Measurements from ENCODE around the gene RNF152.

The RNF152 gene

DNA sequence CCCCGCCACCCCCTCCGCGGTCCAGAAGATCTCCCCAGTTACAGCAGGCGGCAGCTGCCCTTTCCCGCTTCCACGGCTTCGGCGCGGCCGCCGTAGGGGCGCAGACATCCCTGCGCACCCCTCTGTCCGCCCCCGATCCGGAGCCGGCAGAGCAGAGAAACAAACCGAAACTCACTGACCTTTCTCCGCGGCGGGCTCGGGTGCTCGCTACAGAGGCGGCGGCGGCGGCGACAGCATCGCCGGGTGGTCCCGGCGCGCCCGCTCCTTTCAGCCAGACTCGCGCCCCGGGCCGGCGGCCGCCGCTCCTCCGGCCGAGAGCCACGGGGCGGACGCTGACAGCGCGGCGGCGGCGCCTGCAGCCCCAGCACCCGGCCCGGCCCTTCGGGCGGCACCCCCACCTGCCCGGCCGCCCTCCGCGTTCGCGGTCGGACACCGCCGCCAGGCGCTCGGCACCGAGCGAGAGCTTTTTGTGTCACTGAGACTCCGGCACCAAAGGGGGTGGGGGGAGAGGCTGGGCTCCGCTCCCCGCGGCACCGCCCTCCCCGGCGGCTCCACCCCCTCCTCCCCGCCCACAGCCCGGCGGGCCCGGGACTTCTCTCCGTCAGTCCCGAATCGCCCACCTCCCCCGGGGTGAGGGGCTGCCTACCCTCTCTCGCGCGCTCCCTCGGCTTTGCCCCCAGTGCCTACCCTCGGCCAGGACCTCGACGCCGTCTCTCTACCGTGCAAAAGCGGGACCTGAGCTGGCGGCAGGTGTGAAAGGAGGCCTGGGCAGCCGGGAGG lies 1.4 kb upstream of the RNF152 start:
- DNase-seq: peak in 1 of 2 donors; percentile 16

DNA sequence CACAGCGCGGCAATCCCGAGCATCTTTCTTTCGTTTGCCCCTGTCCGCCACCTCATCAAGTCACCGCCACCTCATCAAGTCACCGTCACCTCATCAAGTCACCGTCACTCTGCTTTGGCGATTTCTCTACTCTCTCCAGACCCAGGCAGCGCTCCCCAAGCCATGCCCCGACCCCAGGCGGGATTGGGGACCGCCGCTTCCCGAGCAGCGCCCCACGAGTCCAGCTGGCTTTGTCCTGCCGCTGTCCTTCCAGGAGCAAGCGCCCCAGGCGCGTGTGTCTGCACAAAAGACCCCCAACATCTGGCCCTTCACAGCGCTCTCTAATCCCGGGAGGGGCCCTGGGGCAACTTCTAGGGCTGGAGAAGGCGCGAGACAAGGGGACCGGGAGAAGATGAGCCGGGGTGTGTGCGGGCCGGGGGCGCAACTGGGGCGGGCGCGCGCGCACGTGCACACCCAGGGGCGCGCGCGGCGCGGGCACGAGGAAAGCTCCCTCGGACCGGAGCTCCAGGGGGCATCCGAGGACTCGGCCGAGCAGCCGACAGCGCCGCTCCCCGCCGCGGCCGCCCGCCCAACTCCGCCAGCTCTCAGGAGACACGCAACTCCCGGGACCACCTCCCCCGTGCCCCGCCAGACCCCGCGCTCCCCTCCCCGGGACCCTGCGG lies 633 bp upstream of the RNF152 start:
- no peak for DNase-seq

DNA sequence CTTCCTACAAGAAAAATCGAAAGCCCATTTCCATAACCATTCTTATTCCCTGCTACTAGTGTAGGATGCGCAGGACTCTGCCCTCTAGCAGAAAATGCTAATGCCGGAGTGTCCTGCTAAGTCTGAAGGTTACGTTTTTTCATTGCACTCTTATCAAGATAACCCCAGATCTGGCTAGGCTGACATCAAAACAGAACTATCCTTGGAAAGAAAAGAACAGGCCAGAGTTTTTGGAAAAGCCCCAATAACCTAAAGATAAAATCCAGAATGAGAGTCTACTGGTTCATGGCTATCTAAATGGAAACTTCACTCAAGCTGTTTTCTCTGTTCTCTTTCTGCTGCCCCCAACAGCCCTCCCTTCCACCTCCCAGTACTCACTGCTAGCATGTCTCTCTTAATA lies 913 bp downstream of the RNF152 start:
- no peak for DNase-seq

DNA sequence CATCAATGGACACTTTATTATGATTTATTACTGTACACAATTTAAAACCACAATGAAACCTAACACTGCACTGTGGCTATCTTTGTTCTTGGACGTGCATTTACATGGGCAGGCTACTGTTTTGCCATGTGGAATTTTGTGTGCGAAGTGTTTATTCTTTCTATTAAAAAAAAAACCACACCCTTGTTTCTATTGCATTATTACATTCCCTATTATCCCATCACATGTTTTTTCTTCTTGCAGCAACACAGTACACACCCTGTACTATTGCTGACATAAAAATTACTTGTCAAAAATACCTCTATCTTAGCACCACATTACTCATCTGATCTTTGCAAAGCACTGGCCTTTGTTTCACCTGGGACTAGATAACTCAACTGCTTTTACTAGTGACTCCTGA lies 1.5 kb downstream of the RNF152 start:
- no peak for DNase-seq

DNA sequence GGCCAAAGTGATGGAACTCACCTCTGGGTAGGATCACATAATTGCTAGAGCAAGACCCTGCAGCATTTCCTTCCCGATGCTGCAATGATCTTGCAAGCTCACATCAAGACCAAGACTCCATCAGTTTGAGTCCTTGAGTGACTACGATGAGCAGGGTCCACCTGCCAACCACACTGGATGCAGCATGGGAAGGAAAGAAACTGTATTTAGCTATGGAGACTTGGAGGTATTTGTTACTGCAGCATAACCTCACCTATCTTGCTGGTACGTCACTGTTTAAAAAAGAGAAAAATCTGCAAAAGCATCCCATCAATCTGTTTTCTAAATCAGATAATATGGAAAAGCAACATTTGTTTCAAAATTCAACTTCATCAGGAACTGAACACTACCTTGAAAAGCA lies 2.5 kb downstream of the RNF152 start:
- no peak for DNase-seq

DNA sequence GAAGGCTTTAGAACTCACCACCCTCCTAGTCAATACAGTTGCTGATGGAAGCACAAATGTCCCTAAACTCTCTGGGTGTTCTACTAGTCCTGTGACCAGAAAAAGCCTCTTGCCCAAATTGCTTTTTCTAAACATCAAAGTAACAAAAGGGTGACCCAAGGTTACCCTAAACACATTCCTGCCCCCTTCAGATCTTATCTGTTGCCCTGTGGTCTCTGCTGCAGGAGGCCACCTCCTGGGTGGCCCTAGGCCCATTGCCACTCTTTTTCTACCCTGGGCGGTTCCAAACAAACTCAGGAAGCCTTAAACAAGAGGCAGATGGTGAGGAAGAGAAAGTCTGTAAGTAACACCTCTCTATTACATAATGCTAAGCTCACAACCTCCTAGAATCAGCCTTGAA lies 3.3 kb downstream of the RNF152 start:
- DNase-seq: no peak

DNA sequence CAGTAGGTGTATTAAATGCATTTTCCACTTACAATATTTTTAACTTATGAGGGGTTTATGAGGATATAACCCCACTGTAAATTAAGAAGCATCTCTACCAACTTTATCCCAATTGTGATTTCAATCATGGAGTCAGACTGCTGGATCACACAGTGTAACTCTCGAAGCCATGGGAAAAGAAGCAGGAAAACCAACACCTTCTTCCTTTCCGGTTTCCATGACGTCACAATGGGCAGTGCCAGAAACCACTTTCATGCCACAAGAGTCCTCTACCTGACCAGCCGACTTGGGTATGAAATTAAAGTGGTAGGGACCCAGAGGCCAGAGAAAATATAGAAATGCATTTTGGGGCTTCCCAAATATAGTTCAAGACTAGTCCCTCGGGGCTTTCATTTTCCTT lies 4.2 kb downstream of the RNF152 start:
- no peak for DNase-seq

DNA sequence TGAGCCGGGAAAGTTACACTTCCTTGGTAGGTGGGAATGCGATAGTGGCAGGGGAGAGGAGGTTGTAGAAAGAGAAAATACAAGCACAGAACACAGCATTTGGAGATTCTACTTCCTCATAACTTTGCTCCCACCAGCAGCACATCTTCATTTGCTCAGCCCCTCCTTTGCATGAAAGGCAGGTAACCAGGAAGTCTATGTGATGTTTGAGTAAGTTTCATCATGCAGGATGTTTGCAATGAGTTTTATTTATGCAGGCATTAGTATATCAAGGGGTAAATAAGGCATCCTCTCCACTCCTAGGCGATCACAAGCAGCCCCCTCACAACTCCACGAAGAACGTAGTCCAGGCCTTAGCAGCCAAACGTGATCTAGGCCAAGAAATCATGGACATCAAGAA lies 5.0 kb downstream of the RNF152 start:
- DNase-seq: no peak

DNA sequence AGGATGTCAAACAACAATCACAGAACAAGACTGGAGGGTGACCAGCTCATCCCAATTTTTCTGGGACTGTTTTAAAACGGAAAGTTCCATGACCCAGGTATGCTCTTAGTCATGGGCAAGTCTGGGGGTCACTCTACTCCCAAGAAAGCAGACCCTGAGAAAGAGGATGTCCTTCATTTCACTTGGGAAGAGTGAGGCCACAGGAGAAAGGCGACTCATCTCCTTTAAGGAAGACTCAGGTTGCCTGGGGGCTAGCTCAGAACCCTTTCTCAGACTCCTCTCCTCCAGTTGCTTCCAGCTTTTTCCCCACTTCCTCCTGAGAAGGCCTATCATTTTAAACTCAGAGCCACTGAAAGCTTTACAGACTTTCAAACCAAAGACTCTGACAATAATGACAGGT lies 9.3 kb downstream of the RNF152 start:
- DNase-seq: no peak

DNA sequence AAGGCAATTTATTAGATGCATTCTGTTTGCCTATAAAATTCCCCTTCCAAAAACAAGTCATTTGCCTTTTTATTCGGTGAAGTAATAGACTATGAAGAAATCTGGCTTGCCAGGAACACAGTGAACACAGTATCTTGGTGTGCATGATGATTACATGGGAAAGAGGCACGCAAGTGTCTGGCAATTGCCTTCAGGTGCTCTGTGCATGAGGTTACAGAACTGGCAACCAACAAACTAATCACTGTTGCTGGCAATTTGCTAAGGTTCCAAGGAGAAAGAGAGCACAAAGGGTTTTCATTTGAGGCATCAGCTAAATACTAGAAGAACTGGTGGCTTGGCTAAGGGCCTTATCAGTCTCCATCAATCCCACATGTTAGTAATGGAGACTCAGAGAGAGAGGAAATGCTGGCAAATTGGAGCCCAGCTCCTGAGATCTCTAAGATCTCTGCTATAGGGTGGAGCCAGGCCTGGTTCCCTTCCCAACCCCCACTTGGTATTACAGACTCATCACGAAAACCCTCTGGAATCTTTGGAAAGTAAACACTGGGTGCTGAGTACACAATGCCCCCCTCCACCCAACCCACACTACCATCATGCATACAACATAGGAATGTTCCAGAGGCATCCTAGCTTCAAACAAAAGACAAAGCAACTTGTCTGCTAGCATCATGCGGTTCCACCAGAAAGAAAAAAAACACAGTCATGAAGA lies 10.4 kb downstream of the RNF152 start:
- DNase-seq: no peak

DNA sequence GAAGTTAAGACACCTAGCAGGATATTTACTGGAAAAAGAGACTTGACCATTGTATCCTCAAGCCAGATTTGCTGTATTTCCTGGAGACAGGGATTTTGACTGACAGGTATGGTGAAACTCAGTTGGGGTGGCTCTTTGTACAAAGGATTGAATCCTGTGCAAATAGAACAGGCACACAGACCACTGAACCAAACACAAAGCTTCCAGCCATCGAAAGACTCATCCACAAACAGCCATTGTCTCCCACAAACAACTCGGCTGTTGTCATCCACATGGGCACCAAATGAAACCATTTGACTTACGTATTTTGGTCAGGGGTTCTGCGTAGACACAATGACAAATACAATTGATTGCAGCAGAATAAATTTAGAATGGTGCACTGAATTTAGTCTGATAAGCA lies 15.9 kb downstream of the RNF152 start:
- DNase-seq: no peak

DNA sequence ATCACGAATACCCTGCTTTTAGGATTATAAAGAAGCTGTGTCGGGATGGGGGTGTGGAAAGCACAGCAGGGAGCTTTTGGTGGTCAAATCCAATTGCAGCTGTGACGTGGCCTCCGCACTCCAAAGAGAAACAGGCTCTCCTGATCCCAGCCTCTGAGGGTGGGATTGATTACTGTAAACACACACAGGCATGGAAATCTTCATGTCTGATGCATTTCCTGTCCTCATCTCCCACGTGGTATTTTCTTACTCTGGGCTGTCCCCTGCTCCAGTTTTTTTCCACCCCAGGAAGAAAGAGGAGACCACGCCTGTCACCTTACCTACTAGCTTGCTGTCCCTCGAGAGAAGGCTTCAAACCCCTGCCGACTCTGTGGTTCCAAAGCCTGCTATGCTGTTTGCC lies 22.7 kb downstream of the RNF152 start:
- no peak for DNase-seq

DNA sequence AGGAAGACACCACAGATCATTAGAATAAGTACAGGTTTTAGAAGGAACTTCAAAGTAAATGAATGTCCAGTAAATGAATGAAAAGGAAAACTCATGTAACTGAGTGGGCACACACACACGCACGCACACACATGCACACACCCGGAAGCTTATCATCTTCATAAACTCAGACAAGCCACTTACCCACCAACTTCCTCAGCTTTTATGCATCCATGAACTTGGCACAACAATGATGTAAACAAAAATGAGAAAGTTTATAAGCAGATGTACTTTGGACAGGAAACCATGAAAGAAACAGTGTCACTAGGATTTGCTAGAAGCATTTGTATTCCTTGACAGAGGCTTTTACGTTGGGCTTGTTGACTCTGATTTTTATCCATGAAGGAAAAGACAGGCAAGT lies 23.2 kb downstream of the RNF152 start:
- no peak for DNase-seq

DNA sequence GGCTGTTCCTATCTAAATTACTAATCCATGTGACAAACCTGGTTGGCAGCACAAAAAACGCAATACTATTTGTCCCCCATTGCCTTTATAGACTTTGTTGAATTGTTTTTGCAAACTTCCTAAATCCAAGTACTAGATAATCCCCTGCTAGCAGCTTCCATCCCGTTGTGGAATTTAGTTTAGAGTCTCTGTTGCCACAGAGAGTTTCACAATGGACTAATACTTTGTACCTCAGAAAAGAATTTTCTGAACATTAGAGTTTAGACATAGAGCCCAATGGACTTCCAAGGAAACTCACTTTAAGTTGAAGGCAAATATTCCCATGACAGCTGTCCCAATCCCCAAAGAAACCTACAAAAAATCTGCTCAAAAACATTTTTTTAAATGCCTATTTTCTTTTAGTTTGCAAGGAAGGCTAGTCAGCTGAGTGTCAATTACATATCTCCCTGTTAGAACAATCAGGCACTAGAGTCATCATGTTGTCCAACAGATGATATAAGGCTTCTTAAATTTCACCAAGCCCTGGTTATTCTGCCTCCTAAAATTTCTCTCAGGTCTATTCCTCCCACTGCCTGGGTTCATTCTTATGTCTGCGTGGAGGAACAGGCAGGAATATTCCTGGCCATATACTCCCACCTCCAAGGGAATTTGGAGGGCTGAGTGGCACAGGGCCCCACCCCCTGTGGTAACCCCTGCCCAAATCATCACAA lies 27.2 kb downstream of the RNF152 start:
- no peak for DNase-seq

DNA sequence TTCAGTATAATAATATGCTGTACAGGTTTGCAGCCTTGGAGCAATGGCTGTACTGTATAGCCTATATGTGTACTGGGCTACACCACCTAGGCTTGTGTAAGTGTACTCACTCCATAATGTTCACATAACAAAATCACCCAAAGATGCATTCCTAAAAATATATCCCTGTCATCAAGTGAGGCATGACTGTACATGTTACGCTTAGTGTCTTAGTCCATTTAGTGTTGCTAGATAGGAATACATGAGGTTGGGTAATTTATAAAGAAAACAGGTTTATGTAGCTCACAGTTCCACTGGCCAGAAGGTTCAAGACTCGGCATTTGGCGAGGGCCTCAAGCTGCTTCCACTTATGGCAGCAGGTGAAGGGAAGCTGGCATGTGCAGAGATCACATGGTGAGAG lies 31.4 kb downstream of the RNF152 start:
- no peak for DNase-seq

DNA sequence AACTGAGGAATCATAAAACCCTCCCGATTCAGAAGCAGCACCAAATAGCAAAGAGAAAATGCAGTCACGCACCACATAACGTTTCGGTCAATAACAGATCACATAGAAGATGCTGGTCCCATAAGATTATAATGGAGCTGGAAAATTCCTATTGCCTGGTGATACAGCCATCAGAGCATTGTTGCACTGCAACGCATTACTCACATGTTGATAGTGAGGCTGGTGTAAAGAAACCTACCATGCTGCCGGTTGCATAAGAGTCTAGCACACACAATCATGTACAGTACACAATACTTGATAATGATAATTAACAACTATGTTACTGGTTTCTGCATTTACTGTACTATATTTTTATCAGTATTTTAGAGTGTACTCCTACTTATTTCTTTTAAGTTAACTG lies 32.5 kb downstream of the RNF152 start:
- no peak for DNase-seq

DNA sequence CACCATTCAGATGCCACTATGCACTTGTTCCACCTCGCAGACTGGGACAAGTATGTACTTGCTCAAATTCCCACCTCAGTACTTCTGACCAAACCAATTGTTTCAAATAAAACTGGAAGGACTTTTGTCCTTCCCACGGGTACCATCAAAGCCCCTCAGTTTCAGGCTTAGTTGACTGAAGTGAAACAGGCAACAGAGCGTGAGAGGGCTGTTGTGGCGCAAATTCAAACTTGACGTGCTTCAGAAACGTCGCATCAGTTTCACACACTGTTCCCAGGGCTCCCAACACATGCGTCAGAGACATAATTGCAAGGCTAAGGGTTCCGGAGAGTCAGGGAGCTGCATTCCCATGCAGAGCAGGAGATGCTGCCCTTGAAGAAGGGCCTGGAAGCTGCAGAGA lies 33.7 kb downstream of the RNF152 start:
- DNase-seq: no peak

DNA sequence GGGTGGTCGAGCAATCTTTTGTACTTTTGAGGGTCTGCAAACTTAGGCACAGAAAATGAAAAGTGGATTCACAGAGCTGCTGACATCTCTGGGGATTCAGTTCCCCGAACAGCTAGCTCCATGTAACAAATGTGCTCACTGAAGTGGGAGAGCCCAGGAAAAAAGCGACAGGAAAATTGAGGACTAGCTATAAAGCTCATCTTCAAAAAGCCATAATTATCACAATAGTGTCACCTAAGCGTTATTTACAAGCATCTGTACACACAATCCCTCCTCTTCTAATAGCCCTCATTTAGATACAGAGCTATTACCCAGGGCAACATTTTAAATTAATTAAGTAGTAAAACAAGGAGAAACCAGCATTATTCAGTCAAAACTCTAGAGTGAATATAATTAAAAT lies 36.1 kb downstream of the RNF152 start:
- no peak for DNase-seq

DNA sequence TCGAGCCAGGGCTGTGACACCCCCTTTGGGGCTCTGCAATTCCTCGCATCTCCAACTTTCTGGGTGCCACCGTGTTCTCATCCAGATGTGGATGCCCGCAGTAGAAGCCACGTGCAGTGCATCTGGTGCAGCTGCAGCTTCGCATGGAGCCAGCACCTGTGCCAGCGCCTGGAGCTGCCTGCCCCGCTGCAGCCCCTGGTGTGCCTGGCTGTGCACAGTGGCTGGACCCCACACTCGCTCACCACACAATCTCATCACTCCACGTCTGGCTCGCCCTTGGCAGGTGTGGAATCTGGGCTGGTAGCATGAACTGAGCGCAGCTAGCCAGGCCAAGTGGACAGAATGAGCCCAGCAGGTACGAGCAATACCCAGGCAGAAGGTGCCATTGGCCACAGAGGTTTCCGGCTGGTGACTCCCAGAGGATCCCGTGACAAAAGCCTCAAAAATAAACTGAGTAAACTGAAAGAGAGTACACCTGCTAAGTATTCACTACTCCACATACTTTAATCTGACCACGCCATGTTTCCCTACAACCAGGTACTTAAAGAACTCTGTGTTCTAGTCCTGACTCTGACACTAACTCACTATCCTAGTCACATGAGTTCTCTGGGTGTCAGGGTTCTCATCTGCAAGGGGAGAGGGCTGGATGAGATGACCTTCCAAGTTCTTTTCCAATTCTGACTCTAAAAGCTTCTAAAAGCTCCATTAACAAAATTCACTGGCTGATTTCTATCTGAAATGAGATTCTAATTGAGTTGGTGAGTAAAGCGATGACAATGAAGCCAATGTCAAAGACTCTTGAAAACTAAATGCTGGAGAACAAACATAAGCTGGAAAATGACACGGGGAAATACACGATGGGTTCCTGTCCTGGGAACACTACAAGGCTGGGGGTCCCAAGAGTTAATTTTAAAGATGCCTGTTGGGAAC lies 37.1 kb downstream of the RNF152 start:
- no peak for DNase-seq

DNA sequence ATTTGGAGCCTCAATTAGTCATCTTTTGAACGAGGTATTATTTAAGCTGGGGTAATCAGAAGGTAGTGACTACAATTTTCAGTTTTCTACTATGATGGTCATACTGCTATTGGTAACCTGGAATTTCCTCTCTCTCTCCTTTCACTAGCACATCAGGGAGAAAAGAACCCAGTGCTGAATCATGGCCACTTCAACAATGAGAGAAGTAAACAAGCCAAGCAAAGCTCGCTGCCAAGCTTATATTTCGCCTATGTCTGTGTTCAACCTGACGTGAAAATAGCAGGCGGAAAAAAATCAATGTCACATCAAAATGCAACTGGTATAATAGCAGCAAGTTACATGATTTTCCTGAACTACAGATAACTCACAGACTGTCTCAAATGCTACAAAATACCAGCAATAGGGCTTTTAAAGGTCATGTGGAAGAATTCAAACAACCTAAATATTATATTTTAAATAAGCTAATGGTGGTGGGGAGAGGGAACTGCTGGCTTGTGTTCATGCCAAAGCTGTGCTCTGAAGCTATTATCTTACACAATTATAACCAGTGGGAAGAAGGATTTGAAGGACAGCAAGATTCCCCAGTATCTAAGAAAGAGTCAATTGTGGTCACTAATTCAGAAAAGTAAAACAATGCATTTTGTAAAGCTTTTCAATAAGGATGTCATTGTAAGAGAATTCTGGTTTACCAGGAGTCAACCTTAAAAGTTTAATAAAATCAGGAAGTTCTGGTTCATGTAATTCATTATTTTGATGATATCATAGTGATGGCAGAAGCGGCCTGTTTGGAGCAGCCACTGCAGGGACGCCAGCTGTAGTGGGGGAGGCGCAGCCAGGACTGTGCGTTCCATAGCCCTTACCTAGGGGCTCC lies 38.0 kb downstream of the RNF152 start:
- DNase-seq: no peak

DNA sequence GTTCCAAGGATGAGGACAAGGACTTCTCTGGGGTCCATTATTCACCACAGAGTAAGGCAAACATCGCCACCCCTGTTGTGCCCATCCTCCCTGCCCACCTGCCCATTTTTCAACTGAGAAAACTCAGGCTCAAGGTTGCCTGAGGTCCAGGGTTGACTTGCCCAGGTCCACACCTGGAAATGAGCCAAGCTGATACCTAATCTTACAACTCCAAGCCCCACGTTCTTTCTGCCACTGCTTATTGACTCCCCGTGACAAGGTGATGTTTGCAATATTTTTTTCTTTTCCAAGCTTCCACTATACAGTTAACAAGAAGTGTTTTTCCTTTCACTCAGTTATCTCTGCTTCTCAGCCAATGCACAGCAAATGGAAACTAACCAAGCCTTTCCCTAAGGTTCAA lies 39.0 kb downstream of the RNF152 start:
- DNase-seq: no peak
